HG03575 (cell line): ENCODE results near the gene RAB6B.
"Not testable (repeated sequence)": the region's sequence is repeated elsewhere in the genome, so short reads cannot be mapped to it uniquely, and the experiment has no call there.

Experiments used
- ATAC-seq: cut with Tn5 transposase; IDR thresholded peaks from one replicate; pipeline ENCODE4 v1.9.1; 2021; ENCODE audit not compliant: unreplicated experiment, insufficient number of reproducible peaks, low FRiP score; ENCODE audit errors: extremely low read depth

RAB6B gene

DNA sequence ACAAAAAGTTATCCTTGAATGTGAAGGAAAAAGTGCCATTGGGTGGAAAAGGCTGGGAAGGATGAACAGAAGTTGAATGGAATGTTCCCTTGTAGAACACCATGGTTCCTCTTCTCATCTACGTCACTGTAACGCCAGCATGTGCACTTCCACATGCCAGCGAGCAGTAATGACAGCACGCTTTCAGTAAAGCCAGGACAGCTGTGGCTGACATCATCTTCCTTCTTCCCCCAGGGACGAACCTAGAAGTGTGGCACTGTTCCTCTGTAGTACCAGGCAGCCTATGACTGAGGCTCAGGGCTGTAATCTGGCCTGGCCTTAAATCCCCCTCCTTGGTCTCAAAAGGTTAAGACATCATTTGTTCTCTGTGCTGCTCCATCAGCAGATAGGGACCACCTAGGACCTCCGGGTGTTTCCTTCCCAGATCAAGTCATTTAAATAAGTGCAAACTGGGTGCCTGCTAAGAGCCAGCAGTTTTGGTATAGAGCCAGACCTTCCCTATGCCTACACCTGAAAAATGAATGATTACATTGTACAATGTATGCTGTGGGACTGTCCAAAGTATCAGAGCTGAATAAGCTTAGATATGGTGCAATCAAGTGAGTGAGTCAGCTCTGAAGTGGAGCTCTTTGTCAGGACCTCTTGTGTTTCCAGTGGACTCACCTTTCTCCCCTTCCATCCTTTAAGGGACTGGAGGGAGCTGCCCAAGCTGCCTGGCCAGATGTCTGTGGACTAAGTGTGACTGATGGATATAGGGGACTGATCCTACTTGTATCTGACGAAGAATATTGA, 95.7 kb downstream of the RAB6B start:
- ATAC-seq = no peak

GRCh38 chr3:133797396-133798105, 98.1 kb downstream of the RAB6B start:
- ATAC-seq = no peak

- ATAC-seq = no peak
These were observed 103.4 kb downstream of the RAB6B start for GRCh38 chr3:133792171-133792763.

DNA sequence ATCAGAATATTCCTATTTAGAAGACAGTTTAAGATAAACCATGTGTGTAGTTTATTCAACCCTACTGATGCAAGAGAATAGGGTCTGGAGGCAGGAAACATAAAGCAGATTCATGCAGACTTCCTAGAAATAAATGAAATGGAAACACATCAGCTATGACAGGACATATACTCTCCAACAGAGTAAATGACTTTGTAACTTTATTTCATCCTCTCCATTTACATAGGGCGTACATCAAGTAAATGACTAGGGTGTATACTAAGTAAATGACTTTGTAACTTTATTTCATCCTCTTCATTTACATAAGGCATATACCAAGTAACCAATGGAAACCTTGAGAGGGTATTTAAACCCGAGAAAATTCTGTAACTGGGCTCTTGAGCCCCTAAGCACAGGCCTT, 107.7 kb downstream of the RAB6B start:
- ATAC-seq = no peak

- no peak for ATAC-seq
These were observed 111.9 kb downstream of the RAB6B start for GRCh38 chr3:133783762-133784161.

DNA sequence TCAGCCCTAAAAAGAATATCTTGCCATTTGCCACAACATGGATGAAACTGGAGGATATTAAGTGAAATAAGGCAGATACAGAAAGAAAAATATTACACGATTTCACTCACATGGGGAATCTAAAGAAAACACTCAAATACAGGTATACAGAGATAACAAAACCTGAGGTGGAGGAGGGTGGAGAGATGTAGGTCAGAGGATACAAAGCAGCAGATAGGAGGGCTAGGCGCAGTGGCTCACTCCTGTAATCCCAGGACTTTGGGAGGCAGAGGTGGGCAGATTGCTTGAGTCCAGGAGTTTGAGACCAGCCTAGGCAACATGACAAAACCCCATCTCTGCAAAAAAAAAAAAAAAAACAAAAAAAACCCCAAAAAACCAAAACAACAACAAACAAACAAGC, 113.2 kb downstream of the RAB6B start:
- ATAC-seq = no peak

GRCh38 chr3:133781570-133781969, 114.1 kb downstream of the RAB6B start:
- no peak for ATAC-seq

GRCh38 chr3:133780756-133781155, 114.9 kb downstream of the RAB6B start:
- ATAC-seq = not testable (repeated sequence)

GRCh38 chr3:133779626-133780203, 116.0 kb downstream of the RAB6B start:
- ATAC-seq = no peak

DNA sequence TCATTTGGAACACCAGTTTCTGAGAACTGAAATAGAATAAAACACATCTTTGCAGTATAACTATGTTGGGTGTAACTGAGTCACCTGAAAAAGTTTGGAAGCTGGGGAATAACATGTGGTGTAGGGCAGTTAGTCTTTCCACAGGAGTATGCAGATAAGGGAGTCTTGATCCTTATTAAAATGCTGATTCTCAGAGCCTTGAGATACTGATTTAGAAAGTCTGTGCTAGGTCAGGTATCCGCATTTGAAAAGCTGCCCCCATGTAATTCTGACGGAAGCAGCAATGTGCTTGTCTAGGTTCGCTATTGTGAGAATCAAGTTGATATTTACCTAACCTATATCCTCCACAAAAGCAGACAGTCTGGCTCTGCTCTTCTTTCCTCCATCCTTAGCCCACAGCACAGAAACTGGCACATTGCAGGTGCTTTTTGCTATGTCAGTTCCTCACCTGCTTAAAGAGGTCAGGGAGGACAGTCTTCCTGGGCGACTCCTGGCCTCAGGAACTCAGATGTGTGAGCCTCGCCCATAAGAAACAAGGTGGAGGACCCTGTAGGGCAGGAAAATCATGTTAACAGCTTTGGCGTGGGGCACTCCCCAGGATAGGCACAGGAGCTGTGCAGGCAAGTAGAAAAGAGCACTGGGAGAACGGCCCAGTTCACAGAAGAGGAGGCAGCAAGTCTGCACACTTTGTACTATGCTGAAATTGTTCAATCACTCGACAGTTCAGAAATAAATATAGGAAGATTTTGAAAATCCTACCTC, 117.7 kb downstream of the RAB6B start:
- ATAC-seq = no peak

GRCh38 chr3:133776794-133777438, 118.8 kb downstream of the RAB6B start:
- ATAC-seq = no peak

DNA sequence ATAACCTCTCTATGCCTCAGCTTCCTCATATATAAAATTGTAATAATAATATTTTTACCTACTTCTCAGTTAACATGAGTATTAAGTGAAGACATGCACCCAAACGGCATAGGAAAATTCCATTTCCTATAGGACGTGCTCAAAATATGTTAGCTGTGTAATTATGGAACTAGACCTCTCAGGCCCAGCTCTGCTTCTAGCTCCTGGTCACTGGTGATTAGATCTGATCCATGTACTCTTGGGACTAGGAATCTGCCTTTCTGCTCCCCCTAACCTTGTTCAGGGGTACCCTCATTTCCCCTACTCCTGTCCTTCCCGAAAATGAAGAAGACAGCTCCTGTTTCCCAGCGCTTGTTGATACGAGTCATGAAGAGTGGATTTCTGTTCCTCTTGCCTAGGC, 119.8 kb downstream of the RAB6B start:
- ATAC-seq = no peak

DNA sequence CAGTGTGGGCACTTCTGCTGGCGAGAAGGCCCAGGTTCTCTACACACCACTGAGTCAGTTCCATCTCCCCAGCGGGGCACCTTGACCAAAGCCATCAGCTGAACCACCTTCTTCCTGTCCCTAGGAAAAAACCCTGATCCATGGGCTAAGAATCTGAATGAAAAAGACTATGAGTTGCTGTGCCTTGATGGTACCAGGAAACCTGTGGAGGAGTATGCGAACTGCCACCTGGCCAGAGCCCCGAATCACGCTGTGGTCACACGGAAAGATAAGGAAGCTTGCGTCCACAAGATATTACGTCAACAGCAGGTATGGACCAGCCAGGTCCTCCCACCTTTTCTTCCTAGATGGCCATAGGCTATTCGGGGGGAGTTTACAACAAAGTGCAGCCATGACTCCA, 120.4 kb downstream of the RAB6B start:
- ATAC-seq = no peak
